HG03135 (cell line): Measurements from ENCODE around the gene DNAJC12.
A peak's percentile ranks its signal among the peaks of the same experiment; 100 is the strongest.
"Not testable (repeated sequence)": the region's sequence is repeated elsewhere in the genome, so short reads cannot be mapped to it uniquely, and the experiment has no call there.

ENCODE experiments used
- ATAC-seq: cut with Tn5 transposase; IDR thresholded peaks from one replicate; pipeline ENCODE4 v1.9.1; 2021; ENCODE audit warnings: mild to moderate bottlenecking, moderate library complexity; ENCODE audit not compliant: unreplicated experiment

DNAJC12 gene

GRCh38 chr10:67841737-67842136 lies 3.7 kb upstream of the DNAJC12 start:
- no peak for ATAC-seq

- no peak for ATAC-seq
Observed at GRCh38 chr10:67839951-67840350, 2.0 kb upstream of the DNAJC12 start.

- not testable (repeated sequence) for ATAC-seq
Observed at GRCh38 chr10:67839511-67839910, 1.5 kb upstream of the DNAJC12 start.

GRCh38 chr10:67836972-67837371 lies 1.0 kb downstream of the DNAJC12 start:
- ATAC-seq: no peak

- ATAC-seq: no peak
Observed at GRCh38 chr10:67836488-67836887, 1.5 kb downstream of the DNAJC12 start.

- ATAC-seq: not testable (repeated sequence)
Observed at GRCh38 chr10:67835541-67836394, 2.2 kb downstream of the DNAJC12 start.

- no peak for ATAC-seq
Observed at GRCh38 chr10:67834375-67834774, 3.6 kb downstream of the DNAJC12 start.

GRCh38 chr10:67827811-67828210 lies 10.2 kb downstream of the DNAJC12 start:
- ATAC-seq: no peak

GRCh38 chr10:67819768-67820204 lies 18.2 kb downstream of the DNAJC12 start:
- ATAC-seq: no peak

GRCh38 chr10:67818323-67818722 lies 19.7 kb downstream of the DNAJC12 start:
- peak; percentile 64 for ATAC-seq

GRCh38 chr10:67816719-67817118 lies 21.3 kb downstream of the DNAJC12 start:
- no peak for ATAC-seq

- ATAC-seq: no peak
Observed at GRCh38 chr10:67815571-67816059, 22.4 kb downstream of the DNAJC12 start.

GRCh38 chr10:67812007-67812406 lies 26.0 kb downstream of the DNAJC12 start:
- ATAC-seq: no peak

- no peak for ATAC-seq
Observed at GRCh38 chr10:67809107-67809506, 28.9 kb downstream of the DNAJC12 start.

GRCh38 chr10:67808704-67809103 lies 29.3 kb downstream of the DNAJC12 start:
- no peak for ATAC-seq

GRCh38 chr10:67807855-67808456 lies 30.0 kb downstream of the DNAJC12 start:
- ATAC-seq: no peak

GRCh38 chr10:67804395-67804678 lies 33.7 kb downstream of the DNAJC12 start:
- ATAC-seq: no peak

GRCh38 chr10:67803588-67804394 lies 34.2 kb downstream of the DNAJC12 start:
- ATAC-seq: no peak

- no peak for ATAC-seq
Observed at GRCh38 chr10:67802767-67803538, 35.0 kb downstream of the DNAJC12 start.

GRCh38 chr10:67801118-67801517 lies 36.9 kb downstream of the DNAJC12 start:
- no peak for ATAC-seq
